ENCODE data around the gene CEP85.

- no peak for TF ChIP-seq POLR2A (IDR thresholded peaks at IDR 0.05; ENCODE audit: low read depth, low read length)
- no peak for TF ChIP-seq TAF1 (IDR thresholded peaks at IDR 0.05; ENCODE audit: borderline replicate concordance, low read depth, low read length)
Observed at GRCh38 chr1:26210147-26210870, 23.7 kb upstream of the CEP85 start.

Measured in GM12892 (cell line).